ENCODE results near the gene MAML3.

MAML3 gene

GRCh38 chr4:140125374-140125773 lies 28.6 kb downstream of the MAML3 start:
- TF ChIP-seq GATA2 (IDR thresholded peaks at IDR 0.05; ENCODE audit: low read depth, low read length) = no peak

GRCh38 chr4:140123666-140124377 lies 30.2 kb downstream of the MAML3 start:
- TF ChIP-seq GATA3 (IDR thresholded peaks at IDR 0.05; ENCODE audit: low read depth, low read length) = no peak
- TF ChIP-seq GATA2 (IDR thresholded peaks at IDR 0.05; ENCODE audit: low read depth, low read length) = no peak

DNA sequence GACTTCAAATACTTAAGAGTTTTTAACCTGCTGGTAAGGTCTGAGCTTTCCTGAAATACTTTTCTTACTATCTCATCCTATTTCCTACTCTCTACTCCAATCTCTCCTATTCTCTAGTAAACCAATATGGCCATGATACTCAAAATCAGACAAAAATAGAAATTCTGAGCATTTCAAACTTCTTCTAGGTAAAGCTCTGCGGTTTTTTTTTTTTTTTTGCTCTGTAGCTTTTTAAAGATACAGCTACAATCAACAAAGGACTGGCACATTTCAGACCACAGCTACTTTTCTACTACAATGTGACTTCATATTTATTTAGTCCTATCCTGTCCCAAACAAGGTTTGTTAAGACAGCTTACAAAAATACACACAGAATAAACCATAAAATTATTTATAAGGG lies 31.1 kb downstream of the MAML3 start:
- no peak for TF ChIP-seq GATA2 (IDR thresholded peaks at IDR 0.05; ENCODE audit: low read depth, low read length)

DNA sequence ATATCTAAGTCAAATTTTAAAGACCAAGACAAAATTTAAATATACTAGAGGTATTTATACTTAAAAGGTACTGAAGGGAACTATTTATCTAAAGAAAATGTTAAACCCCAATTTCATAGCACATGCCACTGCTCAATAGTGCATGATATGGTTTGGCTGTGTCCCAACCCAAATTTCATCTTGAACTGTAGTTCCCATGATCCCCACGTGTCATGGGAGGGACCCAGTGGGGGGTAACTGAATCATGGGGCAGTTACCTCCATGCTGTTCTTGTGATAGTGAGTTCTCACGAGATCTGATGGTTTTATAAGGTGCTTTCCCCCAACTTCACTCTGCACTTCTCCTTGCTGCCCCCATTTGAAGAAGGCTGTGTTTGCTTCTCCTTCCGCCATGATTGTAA lies 32.3 kb downstream of the MAML3 start:
- TF ChIP-seq GATA2 (IDR thresholded peaks at IDR 0.05; ENCODE audit: low read depth, low read length) (no peak), GATA3 (IDR thresholded peaks at IDR 0.05; ENCODE audit: low read depth, low read length) (no peak)

- no peak for TF ChIP-seq GATA2 (IDR thresholded peaks at IDR 0.05; ENCODE audit: low read depth, low read length)
- TF ChIP-seq GATA3 (IDR thresholded peaks at IDR 0.05; ENCODE audit: low read depth, low read length) = no peak
Observed at GRCh38 chr4:140118931-140119640, 34.9 kb downstream of the MAML3 start.

GRCh38 chr4:140117947-140118346 lies 36.0 kb downstream of the MAML3 start:
- TF ChIP-seq GATA3 (IDR thresholded peaks at IDR 0.05; ENCODE audit: low read depth, low read length) = no peak
- no peak for TF ChIP-seq GATA2 (IDR thresholded peaks at IDR 0.05; ENCODE audit: low read depth, low read length)

- TF ChIP-seq GATA2 (IDR thresholded peaks at IDR 0.05; ENCODE audit: low read depth, low read length) = no peak
- TF ChIP-seq GATA3 (IDR thresholded peaks at IDR 0.05; ENCODE audit: low read depth, low read length) = no peak
Observed at GRCh38 chr4:140116442-140117104, 37.4 kb downstream of the MAML3 start.

DNA sequence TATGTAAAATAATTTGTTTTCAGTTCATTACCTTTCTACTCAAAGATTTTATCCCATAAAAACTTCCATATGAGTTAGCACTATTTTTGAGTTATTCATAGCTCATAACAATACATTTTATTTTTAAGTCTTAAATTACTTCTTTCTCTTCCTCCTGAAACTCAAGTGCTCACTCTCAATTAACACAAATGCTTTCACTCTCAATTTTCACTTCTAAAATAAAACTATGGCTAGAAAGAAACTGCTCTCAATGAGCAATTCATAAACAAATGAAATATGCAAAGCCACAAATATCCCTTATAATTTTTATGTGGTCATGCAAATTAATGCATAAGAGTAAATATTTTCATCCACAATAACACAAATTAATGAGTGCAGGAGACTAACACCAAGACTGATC lies 38.8 kb downstream of the MAML3 start:
- TF ChIP-seq GATA2 (IDR thresholded peaks at IDR 0.05; ENCODE audit: low read depth, low read length) (no peak), GATA3 (IDR thresholded peaks at IDR 0.05; ENCODE audit: low read depth, low read length) (no peak)

- TF ChIP-seq GATA2 (IDR thresholded peaks at IDR 0.05; ENCODE audit: low read depth, low read length) = no peak
- no peak for TF ChIP-seq GATA3 (IDR thresholded peaks at IDR 0.05; ENCODE audit: low read depth, low read length)
Observed at GRCh38 chr4:140113653-140114052, 40.3 kb downstream of the MAML3 start.

DNA sequence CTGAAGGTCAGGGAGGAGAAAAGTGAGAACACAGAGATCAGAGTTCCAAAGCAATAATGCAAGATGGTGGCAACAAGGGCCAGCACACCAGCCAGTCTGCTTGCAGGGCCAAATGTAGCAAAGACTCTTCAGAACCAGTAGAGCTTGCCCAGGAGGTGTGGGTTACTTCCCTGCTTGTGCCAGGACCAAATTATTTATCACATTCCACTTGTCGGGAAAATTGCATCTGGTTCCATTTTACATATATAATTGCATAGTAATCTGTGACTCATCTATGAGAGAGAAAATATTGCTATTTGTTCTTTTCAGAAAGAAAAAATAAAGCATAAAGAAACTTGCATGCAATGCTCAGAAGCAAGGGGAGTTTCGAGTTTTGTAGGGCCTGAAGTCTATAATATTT lies 41.4 kb downstream of the MAML3 start:
- TF ChIP-seq GATA2 (IDR thresholded peaks at IDR 0.05; ENCODE audit: low read depth, low read length) = no peak
- TF ChIP-seq GATA3 (IDR thresholded peaks at IDR 0.05; ENCODE audit: low read depth, low read length) = no peak

- TF ChIP-seq GATA3 (IDR thresholded peaks at IDR 0.05; ENCODE audit: low read depth, low read length) (no peak), GATA2 (IDR thresholded peaks at IDR 0.05; ENCODE audit: low read depth, low read length) (no peak)
Observed at GRCh38 chr4:140111256-140111655, 42.7 kb downstream of the MAML3 start.

DNA sequence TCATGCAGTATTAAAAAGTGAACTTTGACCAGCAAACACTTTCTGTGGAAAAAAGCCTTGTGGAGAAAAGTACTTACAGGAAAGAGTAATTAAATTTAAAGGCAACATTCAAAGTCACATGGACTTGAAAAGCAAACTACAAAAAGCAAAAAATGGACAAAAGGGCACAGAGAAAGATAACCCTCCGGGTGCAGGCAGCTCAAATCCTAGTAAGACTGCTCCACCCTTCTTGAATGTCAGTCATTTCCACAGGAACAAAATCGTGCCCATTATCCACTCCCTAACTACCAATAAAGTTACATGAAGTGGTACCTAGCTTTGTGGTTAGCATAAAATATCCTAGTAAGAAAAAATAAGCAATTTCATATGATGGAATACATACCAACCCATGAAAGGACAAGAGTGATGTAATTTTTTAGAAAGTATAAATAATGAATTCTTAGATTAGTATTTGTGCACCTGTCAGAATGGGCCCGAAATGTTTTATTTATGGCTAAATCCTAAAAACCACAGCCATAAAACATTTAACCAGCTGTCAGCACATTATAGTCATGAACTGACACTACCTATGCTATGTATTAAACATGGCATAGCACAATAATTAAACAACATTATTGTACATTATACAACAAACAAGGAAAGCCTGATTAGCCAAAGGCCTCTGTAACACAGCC lies 43.3 kb downstream of the MAML3 start:
- no peak for TF ChIP-seq GATA3 (IDR thresholded peaks at IDR 0.05; ENCODE audit: low read depth, low read length)
- no peak for TF ChIP-seq GATA2 (IDR thresholded peaks at IDR 0.05; ENCODE audit: low read depth, low read length)

DNA sequence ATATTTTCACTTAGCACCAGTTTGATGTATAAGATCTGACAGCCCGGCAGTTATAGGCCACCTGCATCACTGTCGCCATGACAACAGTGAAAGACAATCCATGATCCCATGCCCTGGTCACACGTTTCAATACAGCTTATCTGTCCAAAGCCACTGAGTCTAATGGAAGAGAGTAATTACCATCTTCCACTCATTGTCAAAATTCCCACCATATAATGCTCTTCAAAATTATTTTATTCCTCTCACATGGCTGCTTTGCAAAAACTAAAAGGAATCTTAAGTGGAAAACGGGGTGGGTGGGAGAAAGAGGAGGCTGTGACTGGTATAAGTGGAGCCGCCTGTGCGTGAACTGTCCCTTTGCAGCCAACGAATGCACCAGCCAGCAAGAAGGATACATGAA lies 44.2 kb downstream of the MAML3 start:
- TF ChIP-seq GATA2 (IDR thresholded peaks at IDR 0.05; ENCODE audit: low read depth, low read length) = no peak

GRCh38 chr4:140109292-140109691 lies 44.7 kb downstream of the MAML3 start:
- no peak for TF ChIP-seq GATA3 (IDR thresholded peaks at IDR 0.05; ENCODE audit: low read depth, low read length)
- no peak for TF ChIP-seq GATA2 (IDR thresholded peaks at IDR 0.05; ENCODE audit: low read depth, low read length)
